SK-N-SH treated with all-trans-retinoic acid at 6 μM for 48 hours (cell line): ENCODE measurements around the gene SEC23A.

Experiments used
- ATAC-seq: fragments of 200-7000 bp; cut with Tn5 transposase; 3 replicates; pipeline ENCODE4 v1.9.1; 2020; ENCODE audit warnings: mild to moderate bottlenecking, moderate library complexity
- ARNTL ChIP-seq: fragments of 450-650 bp; formaldehyde crosslinking; IDR thresholded peaks from 2 replicates; pipeline ENCODE4 v1.5.0; 2020; ENCODE audit warnings: low read depth, mild to moderate bottlenecking, moderate library complexity, borderline replicate concordance
- CREB5 ChIP-seq: fragments of 250-450 bp; sonication (Bioruptor Pico); IDR thresholded peaks from 2 replicates; pipeline ENCODE4 v1.5.1; 2020; ENCODE audit warnings: low read depth, mild to moderate bottlenecking, moderate library complexity
- CSDC2 ChIP-seq: fragments of 250-450 bp; sonication (Bioruptor Pico); IDR thresholded peaks from 2 replicates; pipeline ENCODE4 v1.5.0; 2020; ENCODE audit warnings: mild to moderate bottlenecking, moderate library complexity
- ESRRG ChIP-seq: fragments of 250-450 bp; sonication (Bioruptor Pico); IDR thresholded peaks from 2 replicates; pipeline ENCODE4 v1.6.1; 2021; ENCODE audit warnings: mild to moderate bottlenecking
- GLIS3 ChIP-seq: fragments of 250-450 bp; sonication (Bioruptor Pico); IDR thresholded peaks from 2 replicates; pipeline ENCODE4 v1.5.0; 2020; ENCODE audit warnings: mild to moderate bottlenecking, moderate library complexity
- ISL1 ChIP-seq: fragments of 250-450 bp; sonication (Bioruptor Pico); IDR thresholded peaks from 2 replicates; pipeline ENCODE4 v2.1.2; 2022; ENCODE audit warnings: mild to moderate bottlenecking, moderate library complexity
- OSR1 ChIP-seq: fragments of 250-450 bp; sonication (Bioruptor Pico); IDR thresholded peaks from 2 replicates; pipeline ENCODE4 v1.8.0; 2022; ENCODE audit warnings: moderate library complexity, mild to moderate bottlenecking, inconsistent platforms
- PPARA ChIP-seq: fragments of 250-450 bp; sonication (Bioruptor Pico); IDR thresholded peaks from 2 replicates; pipeline ENCODE4 v1.5.0; 2020; ENCODE audit warnings: mild to moderate bottlenecking, borderline replicate concordance
- RARB ChIP-seq: fragments of 250-450 bp; sonication (Bioruptor Pico); IDR thresholded peaks from 2 replicates; pipeline ENCODE4 v1.8.0; 2021; ENCODE audit warnings: mild to moderate bottlenecking, moderate library complexity
- SNAI2 ChIP-seq: fragments of 250-450 bp; sonication (Bioruptor Pico); IDR thresholded peaks from 2 replicates; pipeline ENCODE4 v1.5.0; 2020; ENCODE audit warnings: mild to moderate bottlenecking, moderate library complexity
- TCF4 ChIP-seq: fragments of 250-450 bp; sonication (Bioruptor Pico); IDR thresholded peaks from 2 replicates; pipeline ENCODE4 v1.8.0; 2021; ENCODE audit warnings: mild to moderate bottlenecking, moderate library complexity, borderline replicate concordance
- TOX ChIP-seq: fragments of 250-450 bp; sonication (Bioruptor Pico); IDR thresholded peaks from 2 replicates; pipeline ENCODE4 v1.8.0; 2021; ENCODE audit warnings: mild to moderate bottlenecking, moderate library complexity, borderline replicate concordance
- TSHZ2 ChIP-seq: fragments of 250-450 bp; sonication (Bioruptor Pico); IDR thresholded peaks from 2 replicates; pipeline ENCODE4 v1.5.0; 2020; ENCODE audit warnings: mild to moderate bottlenecking, moderate library complexity
- ZC3H10 ChIP-seq: fragments of 250-450 bp; sonication (Bioruptor Pico); IDR thresholded peaks from 2 replicates; pipeline ENCODE4 v1.5.1; 2021; ENCODE audit warnings: mild to moderate bottlenecking, moderate library complexity
- ZFP3 ChIP-seq: fragments of 250-450 bp; sonication (Bioruptor Pico); IDR thresholded peaks from 2 replicates; pipeline ENCODE4 v1.5.0; 2020; ENCODE audit warnings: mild to moderate bottlenecking, moderate library complexity
- ZFP30 ChIP-seq: fragments of 450-650 bp; formaldehyde crosslinking; IDR thresholded peaks from 2 replicates; pipeline ENCODE4 v1.5.0; 2022; ENCODE audit warnings: mild to moderate bottlenecking, moderate library complexity
- ZNF565 ChIP-seq: fragments of 450-650 bp; formaldehyde crosslinking; conservative IDR thresholded peaks from 2 replicates; pipeline ENCODE4 v1.5.0; 2020; ENCODE audit warnings: low read depth, mild to moderate bottlenecking, moderate library complexity
- ZNF70 ChIP-seq: fragments of 450-650 bp; formaldehyde crosslinking; IDR thresholded peaks from 2 replicates; pipeline ENCODE4 v1.5.0; 2020; ENCODE audit warnings: mild to moderate bottlenecking, moderate library complexity
- ZNF8 ChIP-seq: fragments of 450-650 bp; formaldehyde crosslinking; IDR thresholded peaks from 2 replicates; pipeline ENCODE4 v1.5.0; 2020; ENCODE audit warnings: mild to moderate bottlenecking, moderate library complexity
- TF ChIP-seq, protein P1 (sequence below): fragments of 250-450 bp; sonication (Bioruptor Pico); IDR thresholded peaks from 2 replicates; pipeline ENCODE4 v1.8.0; 2020; ENCODE audit warnings: mild to moderate bottlenecking, moderate library complexity, borderline replicate concordance
- TF ChIP-seq, protein P2 (sequence below): fragments of 250-450 bp; sonication (Bioruptor Pico); IDR thresholded peaks from 2 replicates; pipeline ENCODE4 v1.8.0; 2021; ENCODE audit warnings: low read depth, mild to moderate bottlenecking, moderate library complexity, borderline replicate concordance
- TF ChIP-seq, protein P3 (sequence below): fragments of 250-450 bp; sonication (Bioruptor Pico); IDR thresholded peaks from 2 replicates; pipeline ENCODE4 v1.5.1; 2021; ENCODE audit warnings: mild to moderate bottlenecking, moderate library complexity

Gene SEC23A

GRCh38 chr14:39091716-39092115, 11.3 kb downstream of the SEC23A start:
- ATAC-seq: no peak
- TF ChIP-seq TCF4 (CRISPR knock-in tag): no peak
- no peak for TF ChIP-seq ZFP30
- TF ChIP-seq, protein P1, sequence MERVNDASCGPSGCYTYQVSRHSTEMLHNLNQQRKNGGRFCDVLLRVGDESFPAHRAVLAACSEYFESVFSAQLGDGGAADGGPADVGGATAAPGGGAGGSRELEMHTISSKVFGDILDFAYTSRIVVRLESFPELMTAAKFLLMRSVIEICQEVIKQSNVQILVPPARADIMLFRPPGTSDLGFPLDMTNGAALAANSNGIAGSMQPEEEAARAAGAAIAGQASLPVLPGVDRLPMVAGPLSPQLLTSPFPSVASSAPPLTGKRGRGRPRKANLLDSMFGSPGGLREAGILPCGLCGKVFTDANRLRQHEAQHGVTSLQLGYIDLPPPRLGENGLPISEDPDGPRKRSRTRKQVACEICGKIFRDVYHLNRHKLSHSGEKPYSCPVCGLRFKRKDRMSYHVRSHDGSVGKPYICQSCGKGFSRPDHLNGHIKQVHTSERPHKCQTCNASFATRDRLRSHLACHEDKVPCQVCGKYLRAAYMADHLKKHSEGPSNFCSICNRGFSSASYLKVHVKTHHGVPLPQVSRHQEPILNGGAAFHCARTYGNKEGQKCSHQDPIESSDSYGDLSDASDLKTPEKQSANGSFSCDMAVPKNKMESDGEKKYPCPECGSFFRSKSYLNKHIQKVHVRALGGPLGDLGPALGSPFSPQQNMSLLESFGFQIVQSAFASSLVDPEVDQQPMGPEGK (CRISPR knock-in tag): no peak
- no peak for TF ChIP-seq ESRRG
- TF ChIP-seq OSR1 (CRISPR knock-in tag): no peak
- TF ChIP-seq ZFP3 (CRISPR knock-in tag): no peak
- TF ChIP-seq SNAI2 (CRISPR knock-in tag): no peak
- TF ChIP-seq, protein P2, sequence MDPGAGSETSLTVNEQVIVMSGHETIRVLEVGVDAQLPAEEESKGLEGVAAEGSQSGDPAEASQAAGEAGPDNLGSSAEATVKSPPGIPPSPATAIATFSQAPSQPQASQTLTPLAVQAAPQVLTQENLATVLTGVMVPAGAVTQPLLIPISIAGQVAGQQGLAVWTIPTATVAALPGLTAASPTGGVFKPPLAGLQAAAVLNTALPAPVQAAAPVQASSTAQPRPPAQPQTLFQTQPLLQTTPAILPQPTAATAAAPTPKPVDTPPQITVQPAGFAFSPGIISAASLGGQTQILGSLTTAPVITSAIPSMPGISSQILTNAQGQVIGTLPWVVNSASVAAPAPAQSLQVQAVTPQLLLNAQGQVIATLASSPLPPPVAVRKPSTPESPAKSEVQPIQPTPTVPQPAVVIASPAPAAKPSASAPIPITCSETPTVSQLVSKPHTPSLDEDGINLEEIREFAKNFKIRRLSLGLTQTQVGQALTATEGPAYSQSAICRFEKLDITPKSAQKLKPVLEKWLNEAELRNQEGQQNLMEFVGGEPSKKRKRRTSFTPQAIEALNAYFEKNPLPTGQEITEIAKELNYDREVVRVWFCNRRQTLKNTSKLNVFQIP (CRISPR knock-in tag): no peak
- no peak for TF ChIP-seq ZNF565 (CRISPR knock-in tag)
- TF ChIP-seq TSHZ2: no peak
- TF ChIP-seq ZNF70 (CRISPR knock-in tag): no peak
- no peak for TF ChIP-seq TOX (CRISPR knock-in tag)
- TF ChIP-seq CSDC2 (CRISPR knock-in tag): no peak
- no peak for TF ChIP-seq CREB5 (CRISPR knock-in tag)
- no peak for TF ChIP-seq ARNTL (CRISPR knock-in tag)
- no peak for TF ChIP-seq GLIS3 (CRISPR knock-in tag)
- TF ChIP-seq, protein P3, sequence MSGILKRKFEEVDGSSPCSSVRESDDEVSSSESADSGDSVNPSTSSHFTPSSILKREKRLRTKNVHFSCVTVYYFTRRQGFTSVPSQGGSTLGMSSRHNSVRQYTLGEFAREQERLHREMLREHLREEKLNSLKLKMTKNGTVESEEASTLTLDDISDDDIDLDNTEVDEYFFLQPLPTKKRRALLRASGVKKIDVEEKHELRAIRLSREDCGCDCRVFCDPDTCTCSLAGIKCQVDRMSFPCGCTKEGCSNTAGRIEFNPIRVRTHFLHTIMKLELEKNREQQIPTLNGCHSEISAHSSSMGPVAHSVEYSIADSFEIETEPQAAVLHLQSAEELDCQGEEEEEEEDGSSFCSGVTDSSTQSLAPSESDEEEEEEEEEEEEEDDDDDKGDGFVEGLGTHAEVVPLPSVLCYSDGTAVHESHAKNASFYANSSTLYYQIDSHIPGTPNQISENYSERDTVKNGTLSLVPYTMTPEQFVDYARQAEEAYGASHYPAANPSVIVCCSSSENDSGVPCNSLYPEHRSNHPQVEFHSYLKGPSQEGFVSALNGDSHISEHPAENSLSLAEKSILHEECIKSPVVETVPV (CRISPR knock-in tag): no peak
- no peak for TF ChIP-seq PPARA (CRISPR knock-in tag)
- TF ChIP-seq ZNF8 (CRISPR knock-in tag): no peak

GRCh38 chr14:39090548-39091111, 12.4 kb downstream of the SEC23A start:
- TF ChIP-seq ZNF8 (CRISPR knock-in tag) (no peak), ZC3H10 (CRISPR knock-in tag) (no peak), RARB (no peak), SNAI2 (CRISPR knock-in tag) (no peak)
- TF ChIP-seq, all 23 proteins: peak for 0
- ATAC-seq: no peak

GRCh38 chr14:39087493-39087892, 15.5 kb downstream of the SEC23A start:
- ATAC-seq: no peak
- TF ChIP-seq ISL1 (CRISPR knock-in tag) (no peak), CSDC2 (CRISPR knock-in tag) (no peak), ZFP3 (CRISPR knock-in tag) (no peak), PPARA (CRISPR knock-in tag) (no peak), ZNF70 (CRISPR knock-in tag) (no peak), RARB (no peak), ARNTL (CRISPR knock-in tag) (no peak), OSR1 (CRISPR knock-in tag) (no peak), TSHZ2 (no peak), GLIS3 (CRISPR knock-in tag) (no peak), ZC3H10 (CRISPR knock-in tag) (no peak)
- TF ChIP-seq, protein P3 (CRISPR knock-in tag): no peak
- TF ChIP-seq, protein P2 (CRISPR knock-in tag): no peak
